SK-N-SH treated with all-trans-retinoic acid at 6 μM for 48 hours (cell line): Measurements from ENCODE around the gene PRODH2.

ENCODE experiments used
- ATAC-seq: fragments of 200-7000 bp; cut with Tn5 transposase; 3 replicates; pipeline ENCODE4 v1.9.1; 2020; ENCODE audit warnings: mild to moderate bottlenecking, moderate library complexity
- ARNTL ChIP-seq: fragments of 450-650 bp; formaldehyde crosslinking; IDR thresholded peaks from 2 replicates; pipeline ENCODE4 v1.5.0; 2020; ENCODE audit warnings: low read depth, mild to moderate bottlenecking, moderate library complexity, borderline replicate concordance
- BACH2 ChIP-seq: fragments of 250-450 bp; sonication (Bioruptor Pico); IDR thresholded peaks from 2 replicates; pipeline ENCODE4 v1.9.0; 2021; ENCODE audit warnings: mild to moderate bottlenecking, borderline replicate concordance
- ESRRG ChIP-seq: fragments of 250-450 bp; sonication (Bioruptor Pico); IDR thresholded peaks from 2 replicates; pipeline ENCODE4 v1.6.1; 2021; ENCODE audit warnings: mild to moderate bottlenecking
- GLIS3 ChIP-seq: fragments of 250-450 bp; sonication (Bioruptor Pico); IDR thresholded peaks from 2 replicates; pipeline ENCODE4 v1.5.0; 2020; ENCODE audit warnings: mild to moderate bottlenecking, moderate library complexity
- ISL1 ChIP-seq: fragments of 250-450 bp; sonication (Bioruptor Pico); IDR thresholded peaks from 2 replicates; pipeline ENCODE4 v2.1.2; 2022; ENCODE audit warnings: mild to moderate bottlenecking, moderate library complexity
- OSR1 ChIP-seq: fragments of 250-450 bp; sonication (Bioruptor Pico); IDR thresholded peaks from 2 replicates; pipeline ENCODE4 v1.8.0; 2022; ENCODE audit warnings: moderate library complexity, mild to moderate bottlenecking, inconsistent platforms
- PPARA ChIP-seq: fragments of 250-450 bp; sonication (Bioruptor Pico); IDR thresholded peaks from 2 replicates; pipeline ENCODE4 v1.5.0; 2020; ENCODE audit warnings: mild to moderate bottlenecking, borderline replicate concordance
- SNAI2 ChIP-seq: fragments of 250-450 bp; sonication (Bioruptor Pico); IDR thresholded peaks from 2 replicates; pipeline ENCODE4 v1.5.0; 2020; ENCODE audit warnings: mild to moderate bottlenecking, moderate library complexity
- ZC3H10 ChIP-seq: fragments of 250-450 bp; sonication (Bioruptor Pico); IDR thresholded peaks from 2 replicates; pipeline ENCODE4 v1.5.1; 2021; ENCODE audit warnings: mild to moderate bottlenecking, moderate library complexity
- ZFP3 ChIP-seq: fragments of 250-450 bp; sonication (Bioruptor Pico); IDR thresholded peaks from 2 replicates; pipeline ENCODE4 v1.5.0; 2020; ENCODE audit warnings: mild to moderate bottlenecking, moderate library complexity
- ZFP30 ChIP-seq: fragments of 450-650 bp; formaldehyde crosslinking; IDR thresholded peaks from 2 replicates; pipeline ENCODE4 v1.5.0; 2022; ENCODE audit warnings: mild to moderate bottlenecking, moderate library complexity
- ZNF70 ChIP-seq: fragments of 450-650 bp; formaldehyde crosslinking; IDR thresholded peaks from 2 replicates; pipeline ENCODE4 v1.5.0; 2020; ENCODE audit warnings: mild to moderate bottlenecking, moderate library complexity
- ZNF8 ChIP-seq: fragments of 450-650 bp; formaldehyde crosslinking; IDR thresholded peaks from 2 replicates; pipeline ENCODE4 v1.5.0; 2020; ENCODE audit warnings: mild to moderate bottlenecking, moderate library complexity
- TF ChIP-seq, protein P1 (sequence below): fragments of 250-450 bp; sonication (Bioruptor Pico); IDR thresholded peaks from 2 replicates; pipeline ENCODE4 v1.5.1; 2020; ENCODE audit warnings: low read depth, mild to moderate bottlenecking, moderate library complexity
- TF ChIP-seq, protein P2 (sequence below): fragments of 250-450 bp; sonication (Bioruptor Pico); IDR thresholded peaks from 2 replicates; pipeline ENCODE4 v1.8.0; 2020; ENCODE audit warnings: mild to moderate bottlenecking, moderate library complexity, borderline replicate concordance
- TF ChIP-seq, protein P3 (sequence below): fragments of 250-450 bp; sonication (Bioruptor Pico); IDR thresholded peaks from 2 replicates; pipeline ENCODE4 v1.5.0; 2020; ENCODE audit warnings: mild to moderate bottlenecking, moderate library complexity
- TF ChIP-seq, protein P4 (sequence below): fragments of 250-450 bp; sonication (Bioruptor Pico); IDR thresholded peaks from 2 replicates; pipeline ENCODE4 v1.5.1; 2021; ENCODE audit warnings: mild to moderate bottlenecking, moderate library complexity
- TF ChIP-seq, protein P5 (sequence below): fragments of 250-450 bp; sonication (Bioruptor Pico); IDR thresholded peaks from 2 replicates; pipeline ENCODE4 v1.8.0; 2021; ENCODE audit warnings: low read depth, mild to moderate bottlenecking, moderate library complexity, borderline replicate concordance

PRODH2 gene

DNA sequence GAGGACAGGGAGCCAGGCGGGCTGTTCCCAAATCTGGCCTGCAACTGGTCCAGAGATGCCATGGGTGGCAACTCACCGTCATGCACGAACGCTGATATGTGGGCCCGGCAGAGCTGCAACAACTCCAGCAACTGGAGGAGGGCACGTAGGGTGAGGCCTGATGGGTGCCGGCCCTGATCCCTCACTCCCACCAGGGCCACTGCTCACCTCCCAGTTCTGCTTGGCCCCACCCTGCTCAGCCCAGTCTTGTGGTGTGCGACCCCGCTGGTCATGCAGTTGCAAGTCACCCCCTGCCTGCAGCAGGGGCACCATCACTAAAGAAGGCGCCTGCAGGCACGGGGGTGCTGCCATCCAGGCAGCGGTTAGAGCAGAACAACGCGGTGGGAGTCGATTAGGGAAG, 20.3 kb downstream of the PRODH2 start:
- TF ChIP-seq GLIS3 (CRISPR knock-in tag) = no peak
- ATAC-seq = no peak

DNA sequence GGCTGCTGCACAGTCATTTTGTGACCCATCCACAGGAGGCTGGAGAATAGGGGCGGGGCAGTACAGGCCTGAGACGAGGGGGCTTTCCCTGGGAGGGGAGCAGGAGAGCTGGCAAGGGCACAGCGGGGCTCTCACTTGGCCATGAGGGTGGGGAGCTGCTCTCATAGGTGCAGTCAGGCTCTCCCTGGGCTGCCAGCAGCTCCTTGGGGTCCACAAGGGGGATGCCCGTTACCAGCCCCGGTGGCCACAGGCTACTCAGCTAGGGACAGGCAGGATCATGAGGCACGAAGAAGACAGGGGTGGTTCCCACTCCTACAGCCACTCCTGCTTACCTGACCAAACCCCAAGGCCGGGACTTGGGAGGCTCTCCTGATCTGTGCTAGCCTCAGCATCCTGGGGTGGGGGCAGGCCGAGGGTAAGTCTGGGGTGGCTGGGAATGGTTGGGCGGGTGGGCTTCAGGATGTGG, 20.8 kb downstream of the PRODH2 start:
- no peak for ATAC-seq
- TF ChIP-seq ZFP3 (no peak), BACH2 (CRISPR knock-in tag) (no peak), ZNF70 (CRISPR knock-in tag) (no peak), ARNTL (CRISPR knock-in tag) (no peak), ZNF8 (CRISPR knock-in tag) (no peak), ESRRG (CRISPR knock-in tag) (no peak), ZFP30 (CRISPR knock-in tag) (no peak), PPARA (CRISPR knock-in tag) (no peak), OSR1 (CRISPR knock-in tag) (no peak), GLIS3 (CRISPR knock-in tag) (no peak), ZC3H10 (CRISPR knock-in tag) (no peak)
- TF ChIP-seq, protein P1, sequence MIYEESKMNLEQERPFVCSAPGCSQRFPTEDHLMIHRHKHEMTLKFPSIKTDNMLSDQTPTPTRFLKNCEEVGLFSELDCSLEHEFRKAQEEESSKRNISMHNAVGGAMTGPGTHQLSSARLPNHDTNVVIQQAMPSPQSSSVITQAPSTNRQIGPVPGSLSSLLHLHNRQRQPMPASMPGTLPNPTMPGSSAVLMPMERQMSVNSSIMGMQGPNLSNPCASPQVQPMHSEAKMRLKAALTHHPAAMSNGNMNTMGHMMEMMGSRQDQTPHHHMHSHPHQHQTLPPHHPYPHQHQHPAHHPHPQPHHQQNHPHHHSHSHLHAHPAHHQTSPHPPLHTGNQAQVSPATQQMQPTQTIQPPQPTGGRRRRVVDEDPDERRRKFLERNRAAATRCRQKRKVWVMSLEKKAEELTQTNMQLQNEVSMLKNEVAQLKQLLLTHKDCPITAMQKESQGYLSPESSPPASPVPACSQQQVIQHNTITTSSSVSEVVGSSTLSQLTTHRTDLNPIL (CRISPR knock-in tag) = no peak
- TF ChIP-seq, protein P2, sequence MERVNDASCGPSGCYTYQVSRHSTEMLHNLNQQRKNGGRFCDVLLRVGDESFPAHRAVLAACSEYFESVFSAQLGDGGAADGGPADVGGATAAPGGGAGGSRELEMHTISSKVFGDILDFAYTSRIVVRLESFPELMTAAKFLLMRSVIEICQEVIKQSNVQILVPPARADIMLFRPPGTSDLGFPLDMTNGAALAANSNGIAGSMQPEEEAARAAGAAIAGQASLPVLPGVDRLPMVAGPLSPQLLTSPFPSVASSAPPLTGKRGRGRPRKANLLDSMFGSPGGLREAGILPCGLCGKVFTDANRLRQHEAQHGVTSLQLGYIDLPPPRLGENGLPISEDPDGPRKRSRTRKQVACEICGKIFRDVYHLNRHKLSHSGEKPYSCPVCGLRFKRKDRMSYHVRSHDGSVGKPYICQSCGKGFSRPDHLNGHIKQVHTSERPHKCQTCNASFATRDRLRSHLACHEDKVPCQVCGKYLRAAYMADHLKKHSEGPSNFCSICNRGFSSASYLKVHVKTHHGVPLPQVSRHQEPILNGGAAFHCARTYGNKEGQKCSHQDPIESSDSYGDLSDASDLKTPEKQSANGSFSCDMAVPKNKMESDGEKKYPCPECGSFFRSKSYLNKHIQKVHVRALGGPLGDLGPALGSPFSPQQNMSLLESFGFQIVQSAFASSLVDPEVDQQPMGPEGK = no peak
- TF ChIP-seq, protein P3, sequence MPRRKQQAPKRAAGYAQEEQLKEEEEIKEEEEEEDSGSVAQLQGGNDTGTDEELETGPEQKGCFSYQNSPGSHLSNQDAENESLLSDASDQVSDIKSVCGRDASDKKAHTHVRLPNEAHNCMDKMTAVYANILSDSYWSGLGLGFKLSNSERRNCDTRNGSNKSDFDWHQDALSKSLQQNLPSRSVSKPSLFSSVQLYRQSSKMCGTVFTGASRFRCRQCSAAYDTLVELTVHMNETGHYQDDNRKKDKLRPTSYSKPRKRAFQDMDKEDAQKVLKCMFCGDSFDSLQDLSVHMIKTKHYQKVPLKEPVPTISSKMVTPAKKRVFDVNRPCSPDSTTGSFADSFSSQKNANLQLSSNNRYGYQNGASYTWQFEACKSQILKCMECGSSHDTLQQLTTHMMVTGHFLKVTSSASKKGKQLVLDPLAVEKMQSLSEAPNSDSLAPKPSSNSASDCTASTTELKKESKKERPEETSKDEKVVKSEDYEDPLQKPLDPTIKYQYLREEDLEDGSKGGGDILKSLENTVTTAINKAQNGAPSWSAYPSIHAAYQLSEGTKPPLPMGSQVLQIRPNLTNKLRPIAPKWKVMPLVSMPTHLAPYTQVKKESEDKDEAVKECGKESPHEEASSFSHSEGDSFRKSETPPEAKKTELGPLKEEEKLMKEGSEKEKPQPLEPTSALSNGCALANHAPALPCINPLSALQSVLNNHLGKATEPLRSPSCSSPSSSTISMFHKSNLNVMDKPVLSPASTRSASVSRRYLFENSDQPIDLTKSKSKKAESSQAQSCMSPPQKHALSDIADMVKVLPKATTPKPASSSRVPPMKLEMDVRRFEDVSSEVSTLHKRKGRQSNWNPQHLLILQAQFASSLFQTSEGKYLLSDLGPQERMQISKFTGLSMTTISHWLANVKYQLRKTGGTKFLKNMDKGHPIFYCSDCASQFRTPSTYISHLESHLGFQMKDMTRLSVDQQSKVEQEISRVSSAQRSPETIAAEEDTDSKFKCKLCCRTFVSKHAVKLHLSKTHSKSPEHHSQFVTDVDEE = no peak
- TF ChIP-seq, protein P4, sequence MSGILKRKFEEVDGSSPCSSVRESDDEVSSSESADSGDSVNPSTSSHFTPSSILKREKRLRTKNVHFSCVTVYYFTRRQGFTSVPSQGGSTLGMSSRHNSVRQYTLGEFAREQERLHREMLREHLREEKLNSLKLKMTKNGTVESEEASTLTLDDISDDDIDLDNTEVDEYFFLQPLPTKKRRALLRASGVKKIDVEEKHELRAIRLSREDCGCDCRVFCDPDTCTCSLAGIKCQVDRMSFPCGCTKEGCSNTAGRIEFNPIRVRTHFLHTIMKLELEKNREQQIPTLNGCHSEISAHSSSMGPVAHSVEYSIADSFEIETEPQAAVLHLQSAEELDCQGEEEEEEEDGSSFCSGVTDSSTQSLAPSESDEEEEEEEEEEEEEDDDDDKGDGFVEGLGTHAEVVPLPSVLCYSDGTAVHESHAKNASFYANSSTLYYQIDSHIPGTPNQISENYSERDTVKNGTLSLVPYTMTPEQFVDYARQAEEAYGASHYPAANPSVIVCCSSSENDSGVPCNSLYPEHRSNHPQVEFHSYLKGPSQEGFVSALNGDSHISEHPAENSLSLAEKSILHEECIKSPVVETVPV = no peak

DNA sequence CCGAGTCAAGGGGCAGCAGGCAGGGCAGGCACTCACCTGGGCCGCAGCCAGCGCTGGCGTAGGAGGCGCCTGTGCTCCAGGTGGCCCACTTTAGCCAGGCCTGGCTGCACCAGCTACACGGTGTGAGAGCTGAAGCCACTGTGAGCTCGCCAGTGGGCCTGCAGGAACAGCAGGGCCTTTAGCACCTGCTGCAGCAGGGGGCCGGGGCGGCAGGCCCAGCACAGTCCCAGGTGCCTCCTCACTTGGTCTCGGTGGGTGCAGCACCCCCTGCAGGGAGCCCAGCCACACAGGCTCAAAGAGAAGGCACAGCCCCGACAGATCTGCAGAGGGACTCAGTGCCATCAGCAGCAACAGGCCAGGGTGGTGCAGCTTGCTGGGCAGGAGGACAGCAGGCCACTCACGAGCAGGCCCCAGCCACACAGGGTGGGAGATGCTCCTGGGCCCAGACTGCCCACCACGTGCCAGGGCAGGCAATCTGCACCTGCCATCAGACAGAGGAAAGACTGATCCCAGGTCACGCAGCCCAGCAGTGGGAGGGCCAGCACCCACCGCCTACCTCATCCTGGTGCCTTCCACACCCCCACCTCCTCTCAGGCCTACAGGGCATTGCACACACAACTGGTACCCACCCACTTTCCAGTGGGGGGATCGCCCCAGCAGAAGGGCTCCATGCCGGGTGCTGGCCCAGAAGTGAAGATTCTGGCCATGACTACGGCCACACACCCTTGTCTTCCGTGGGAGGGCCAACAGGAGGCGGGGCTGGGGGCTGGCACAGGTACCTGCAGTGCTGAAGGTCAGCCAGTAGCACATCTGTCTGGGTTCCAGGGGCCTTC, 21.4 kb downstream of the PRODH2 start:
- ATAC-seq = peak; percentile 57
- TF ChIP-seq ZFP3 (no peak), ARNTL (CRISPR knock-in tag) (no peak)

DNA sequence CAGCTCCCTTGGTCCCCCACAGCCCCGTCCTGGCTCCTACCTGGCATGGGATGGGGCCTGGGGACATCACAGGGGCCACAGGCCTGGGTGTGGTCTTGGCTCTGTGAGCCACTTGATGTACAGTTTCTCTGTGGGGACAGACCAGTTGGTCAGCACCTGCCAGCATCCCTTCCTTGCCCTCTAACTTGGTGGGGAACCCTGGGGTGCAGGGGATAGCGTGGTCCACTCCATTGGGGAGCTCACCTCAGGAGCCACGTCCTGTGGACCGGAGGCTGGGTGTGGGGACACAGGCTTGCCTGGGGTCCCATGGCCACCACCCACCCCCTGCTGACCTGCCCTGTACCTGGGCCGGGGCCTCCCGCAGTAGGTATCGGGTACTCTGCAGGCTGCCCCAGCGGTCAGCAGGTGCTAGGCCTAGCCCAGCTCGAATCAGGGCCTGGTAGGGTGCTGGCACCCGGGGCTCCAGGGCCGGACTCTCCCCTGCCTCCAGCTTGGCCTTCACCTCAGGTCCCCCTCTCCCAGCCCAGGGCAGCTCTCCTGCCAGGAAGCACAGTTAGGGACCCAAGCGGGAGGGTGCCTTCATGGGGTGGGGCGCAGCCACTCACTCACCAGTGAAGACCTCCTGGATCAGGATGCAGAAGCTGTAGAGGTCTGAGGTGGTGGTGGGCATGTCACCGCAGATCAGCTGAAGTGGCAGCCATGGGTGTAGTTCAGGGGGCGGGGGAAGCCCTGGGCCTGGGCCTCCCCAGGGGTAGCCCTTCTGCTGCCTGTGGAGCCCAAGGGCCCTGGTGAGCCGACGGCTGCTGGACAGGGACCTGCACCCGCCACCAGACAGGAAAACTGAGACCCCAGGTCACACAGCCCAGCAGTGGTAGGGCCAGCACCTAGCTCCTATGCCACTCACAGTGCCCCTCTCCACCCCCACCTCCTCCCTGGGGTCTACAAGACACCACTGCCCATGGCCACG, 22.4 kb downstream of the PRODH2 start:
- peak; percentile 5; the same call in 2 of the 3 replicates for ATAC-seq
- no peak for TF ChIP-seq GLIS3 (CRISPR knock-in tag)
- TF ChIP-seq ZC3H10 (CRISPR knock-in tag) = no peak
- TF ChIP-seq ISL1 (CRISPR knock-in tag) = no peak
- no peak for TF ChIP-seq OSR1 (CRISPR knock-in tag)
- TF ChIP-seq, protein P5, sequence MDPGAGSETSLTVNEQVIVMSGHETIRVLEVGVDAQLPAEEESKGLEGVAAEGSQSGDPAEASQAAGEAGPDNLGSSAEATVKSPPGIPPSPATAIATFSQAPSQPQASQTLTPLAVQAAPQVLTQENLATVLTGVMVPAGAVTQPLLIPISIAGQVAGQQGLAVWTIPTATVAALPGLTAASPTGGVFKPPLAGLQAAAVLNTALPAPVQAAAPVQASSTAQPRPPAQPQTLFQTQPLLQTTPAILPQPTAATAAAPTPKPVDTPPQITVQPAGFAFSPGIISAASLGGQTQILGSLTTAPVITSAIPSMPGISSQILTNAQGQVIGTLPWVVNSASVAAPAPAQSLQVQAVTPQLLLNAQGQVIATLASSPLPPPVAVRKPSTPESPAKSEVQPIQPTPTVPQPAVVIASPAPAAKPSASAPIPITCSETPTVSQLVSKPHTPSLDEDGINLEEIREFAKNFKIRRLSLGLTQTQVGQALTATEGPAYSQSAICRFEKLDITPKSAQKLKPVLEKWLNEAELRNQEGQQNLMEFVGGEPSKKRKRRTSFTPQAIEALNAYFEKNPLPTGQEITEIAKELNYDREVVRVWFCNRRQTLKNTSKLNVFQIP (CRISPR knock-in tag) = no peak
- TF ChIP-seq, protein P1 (CRISPR knock-in tag) = no peak
- TF ChIP-seq SNAI2 = no peak
- TF ChIP-seq, protein P4 = no peak
